NK-92 (cell line): Measurements from ENCODE around the gene SRGAP2B.
"Not testable (repeated sequence)": the region's sequence is repeated elsewhere in the genome, so short reads cannot be mapped to it uniquely, and the experiment has no call there.

ENCODE experiments used
- DNase-seq: peaks from one replicate; lab custom pipeline; 2025; ENCODE audit not compliant: unreplicated experiment; lab: John Stamatoyannopoulos, UW

The SRGAP2B gene

DNA sequence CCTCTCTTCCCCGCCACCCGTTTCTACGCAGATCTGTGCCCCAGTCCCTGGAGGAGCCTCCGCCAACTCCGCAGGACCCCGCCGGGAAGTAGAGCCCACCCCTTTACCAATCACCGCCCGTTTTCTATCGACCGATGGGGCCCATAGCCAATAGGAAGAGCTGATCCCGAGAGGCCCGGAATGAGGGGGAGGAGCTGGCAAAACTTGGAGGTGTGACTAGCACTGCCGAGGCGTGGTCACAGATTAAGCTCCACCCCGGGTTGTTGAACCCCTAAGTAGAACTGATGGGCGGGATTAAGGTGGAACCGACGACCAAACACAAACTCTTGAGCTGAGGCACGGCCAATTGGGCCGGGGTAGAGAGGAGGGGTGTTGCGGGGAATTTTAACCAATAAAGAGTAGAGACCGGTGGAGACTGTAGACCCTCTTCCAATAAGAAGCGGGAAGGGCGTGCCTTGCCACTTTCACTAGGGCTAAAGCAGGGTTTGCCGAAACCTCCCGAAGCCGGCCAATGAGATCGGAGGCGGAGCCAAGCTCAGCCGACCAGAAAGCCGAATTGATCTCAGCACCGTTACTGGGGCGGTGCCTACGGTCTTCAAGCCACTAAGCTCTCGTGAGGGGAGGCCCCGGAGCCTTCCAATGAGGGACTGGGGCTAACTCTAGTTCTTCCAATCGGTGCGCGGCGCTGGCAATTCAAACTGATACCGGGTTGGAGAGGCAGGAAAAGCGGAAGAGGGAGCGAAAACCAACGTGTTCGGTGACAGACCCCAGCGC lies at the start of gene SRGAP2B, which contains the start of gene FAM72D:
Gene SRGAP2B, minus strand, starts transcription at position 45 of the 774 bp plus-strand sequence. CDS start 2,427 bp downstream, outside the sequence.
Gene FAM72D, plus strand, starts transcription at position 691 of the 774 bp plus-strand sequence. CDS start 874 bp downstream, outside the sequence.
- DNase-seq = not testable (repeated sequence)

DNA sequence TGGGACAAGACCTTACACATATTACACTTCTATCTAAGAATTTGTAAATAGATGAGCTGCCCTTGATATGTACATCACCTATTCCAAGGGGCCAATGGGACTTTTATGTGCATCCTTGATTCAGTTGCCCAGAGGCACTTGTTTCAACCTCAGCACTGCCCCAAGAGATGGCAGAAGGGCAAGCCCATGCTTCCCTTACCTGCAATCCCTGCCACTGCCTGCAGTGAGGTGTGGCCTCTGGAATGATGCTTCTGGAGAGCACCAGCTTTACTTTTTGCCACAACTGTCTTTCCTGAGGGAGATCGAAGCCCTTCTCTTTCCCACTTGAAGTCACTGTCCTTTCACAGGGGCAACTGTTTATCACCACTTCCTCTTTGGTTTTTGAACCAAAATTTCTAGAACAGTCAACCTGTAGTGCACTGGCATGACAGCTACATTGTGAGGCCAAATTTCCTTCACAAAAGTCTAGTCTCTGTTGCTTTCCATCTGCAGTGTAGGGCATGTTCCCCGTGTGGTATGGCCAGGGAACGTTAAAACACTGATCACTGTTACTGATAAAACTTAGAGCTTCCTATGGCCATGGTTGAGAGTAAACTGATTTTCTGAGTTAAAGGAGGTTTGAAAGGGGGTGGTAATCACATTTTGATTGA lies 49.3 kb upstream of the SRGAP2B start:
- not testable (repeated sequence) for DNase-seq

DNA sequence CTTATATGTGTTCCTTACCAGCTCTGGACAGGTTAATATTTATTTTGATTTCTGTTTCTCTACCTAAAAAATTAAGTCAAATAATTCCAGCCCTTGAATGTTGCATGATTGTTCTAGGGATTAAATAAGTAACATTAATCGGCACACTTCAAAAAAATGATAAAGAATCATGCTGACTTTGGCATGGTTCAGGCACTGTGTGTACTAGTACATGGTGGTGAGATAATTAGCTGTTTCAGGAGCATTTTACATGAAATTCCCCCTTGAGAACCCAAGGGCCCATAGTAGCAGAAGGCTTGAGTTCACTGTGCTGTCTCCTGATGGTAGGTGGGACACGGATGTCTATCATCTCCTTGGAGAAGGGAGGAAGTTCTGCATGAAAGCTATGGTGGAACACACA lies 45.4 kb upstream of the SRGAP2B start:
- not testable (repeated sequence) for DNase-seq

DNA sequence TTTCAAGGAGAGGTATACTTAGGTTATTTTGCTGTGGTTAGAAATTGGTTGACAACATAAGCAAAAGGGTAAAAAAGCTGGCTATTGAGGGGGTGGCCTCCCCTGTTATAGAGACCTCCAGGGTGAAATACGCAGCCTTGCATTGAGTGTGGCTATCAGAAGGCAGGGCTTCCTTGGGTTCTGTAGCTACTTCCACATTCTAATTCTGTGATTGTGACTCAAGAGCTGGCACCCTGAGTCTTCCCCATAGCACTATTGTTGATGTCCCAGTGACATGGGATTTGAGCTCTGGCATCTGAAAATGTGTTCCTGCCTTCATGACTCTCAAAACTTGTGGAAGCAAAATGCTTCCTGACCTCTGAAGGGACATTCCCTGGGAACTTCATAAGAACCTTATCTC lies 39.3 kb upstream of the SRGAP2B start:
- DNase-seq = not testable (repeated sequence)

DNA sequence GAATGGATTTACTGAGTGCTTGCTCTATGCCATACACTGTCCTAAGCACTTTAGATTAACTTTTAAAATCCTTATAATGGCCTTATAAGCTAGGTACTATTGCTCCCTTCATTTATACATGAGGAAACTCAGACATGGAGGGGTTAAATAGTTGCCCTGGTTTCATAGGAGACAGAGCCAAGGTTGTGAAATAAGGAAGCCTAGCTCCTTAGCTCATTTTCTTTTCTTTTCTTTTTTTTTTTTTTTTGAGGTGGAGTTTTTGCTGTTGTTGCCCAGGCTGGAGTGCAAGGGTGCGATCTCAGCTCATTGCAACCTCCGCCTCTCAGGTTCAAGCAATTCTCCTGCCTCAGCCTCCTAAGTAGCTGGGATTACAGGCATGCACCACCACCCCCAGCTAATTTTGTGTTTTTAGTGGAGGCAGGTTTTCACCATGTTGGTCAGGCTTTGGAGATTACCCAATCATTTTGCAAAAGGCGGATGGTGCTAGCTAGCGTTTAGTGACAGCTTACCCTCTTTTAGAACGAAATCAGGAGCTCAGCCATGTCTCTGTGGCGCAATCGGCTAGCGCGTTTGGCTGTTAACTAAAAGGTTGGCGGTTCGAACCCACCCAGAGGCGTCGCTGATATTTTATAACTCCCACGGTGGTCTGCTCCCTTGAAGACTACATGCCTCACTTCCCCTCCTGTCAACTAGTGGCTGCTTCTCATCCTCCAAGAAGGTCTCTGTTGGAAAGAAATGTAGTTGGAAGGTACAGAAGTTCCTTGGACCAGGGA lies 33.8 kb upstream of the SRGAP2B start:
- DNase-seq = not testable (repeated sequence)

DNA sequence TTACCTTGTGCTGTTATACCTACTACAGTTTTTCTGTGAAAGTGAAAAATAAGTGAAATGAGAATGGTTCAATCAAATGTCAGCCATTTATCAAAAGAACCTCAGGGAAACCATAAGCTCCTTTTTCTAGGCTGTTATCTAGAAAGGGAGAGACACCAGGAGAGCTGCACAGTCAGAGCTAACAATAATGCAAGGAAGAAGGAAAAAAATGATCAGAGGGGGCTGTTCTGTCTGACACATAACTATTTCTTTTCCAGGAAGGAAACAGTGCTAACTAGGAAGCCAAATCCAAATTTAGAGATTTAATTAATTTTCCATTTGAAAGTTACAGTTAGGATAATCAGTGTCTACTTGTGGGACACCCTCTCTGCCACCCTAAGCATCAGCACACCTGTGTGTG lies 32.0 kb upstream of the SRGAP2B start:
- DNase-seq = not testable (repeated sequence)

DNA sequence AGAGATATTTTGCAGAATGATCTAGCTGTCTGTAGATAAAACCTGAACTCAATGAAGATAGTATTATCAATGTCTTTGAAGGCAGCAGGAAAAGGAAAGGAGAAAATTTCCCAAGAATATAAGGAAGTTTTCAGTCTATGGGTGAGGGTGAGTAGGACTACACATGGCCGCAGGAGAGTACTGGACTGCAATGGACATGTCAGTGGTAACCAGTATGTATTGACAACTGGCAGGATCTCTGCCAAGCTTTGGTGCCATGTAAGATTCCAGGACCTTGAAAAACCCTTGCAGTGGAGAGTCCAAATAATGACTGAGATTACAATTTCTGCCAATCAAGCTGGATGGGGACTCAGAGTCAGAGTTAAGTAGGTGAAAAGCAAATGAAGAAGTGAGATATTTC lies 30.0 kb upstream of the SRGAP2B start:
- DNase-seq = not testable (repeated sequence)

DNA sequence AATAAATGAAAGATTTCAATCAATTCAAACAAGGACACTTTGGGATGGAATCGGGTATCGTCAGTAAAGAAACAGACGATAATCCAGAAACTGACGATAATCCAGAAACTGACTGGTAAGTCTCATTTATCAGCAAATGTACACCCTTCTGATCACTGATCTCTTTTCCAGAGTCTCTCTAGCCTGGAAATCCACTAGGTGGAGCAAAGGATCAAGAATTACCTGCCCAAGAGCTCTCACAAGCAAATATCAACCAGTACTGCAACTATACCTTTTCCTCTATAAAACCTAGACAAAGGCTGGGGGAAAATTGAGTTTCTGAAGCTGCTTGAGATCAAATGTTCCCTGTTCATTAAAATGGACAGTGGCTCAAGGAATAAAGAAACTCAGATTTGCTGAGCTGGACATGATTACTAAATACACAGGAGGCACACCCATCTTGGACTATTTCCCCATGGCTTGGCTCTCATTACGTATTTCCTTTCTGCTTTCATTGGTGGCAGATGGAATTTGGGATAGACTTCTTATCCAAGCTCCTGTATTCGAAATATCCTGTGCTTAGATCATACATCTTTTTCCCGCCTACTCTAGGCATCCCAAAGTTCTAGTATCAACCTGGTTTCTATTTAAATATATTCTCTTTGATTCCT lies 29.0 kb upstream of the SRGAP2B start:
- DNase-seq = not testable (repeated sequence)

DNA sequence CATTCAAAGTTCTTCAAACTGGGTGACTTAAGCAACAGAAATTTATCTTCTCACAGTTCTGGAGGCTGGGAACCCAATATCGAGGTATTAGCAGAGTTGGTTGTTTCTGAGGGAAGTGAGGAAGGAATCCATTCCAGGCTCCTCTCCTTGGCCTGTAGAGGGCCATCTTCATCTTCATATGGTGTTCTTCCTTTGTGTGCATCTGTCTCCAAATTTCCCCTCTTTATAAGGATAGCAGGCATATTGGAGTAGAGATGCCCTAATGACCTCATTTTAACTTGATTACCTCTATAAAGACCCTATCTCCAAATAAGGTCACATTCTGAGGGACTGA lies 27.9 kb upstream of the SRGAP2B start:
- DNase-seq = not testable (repeated sequence)

DNA sequence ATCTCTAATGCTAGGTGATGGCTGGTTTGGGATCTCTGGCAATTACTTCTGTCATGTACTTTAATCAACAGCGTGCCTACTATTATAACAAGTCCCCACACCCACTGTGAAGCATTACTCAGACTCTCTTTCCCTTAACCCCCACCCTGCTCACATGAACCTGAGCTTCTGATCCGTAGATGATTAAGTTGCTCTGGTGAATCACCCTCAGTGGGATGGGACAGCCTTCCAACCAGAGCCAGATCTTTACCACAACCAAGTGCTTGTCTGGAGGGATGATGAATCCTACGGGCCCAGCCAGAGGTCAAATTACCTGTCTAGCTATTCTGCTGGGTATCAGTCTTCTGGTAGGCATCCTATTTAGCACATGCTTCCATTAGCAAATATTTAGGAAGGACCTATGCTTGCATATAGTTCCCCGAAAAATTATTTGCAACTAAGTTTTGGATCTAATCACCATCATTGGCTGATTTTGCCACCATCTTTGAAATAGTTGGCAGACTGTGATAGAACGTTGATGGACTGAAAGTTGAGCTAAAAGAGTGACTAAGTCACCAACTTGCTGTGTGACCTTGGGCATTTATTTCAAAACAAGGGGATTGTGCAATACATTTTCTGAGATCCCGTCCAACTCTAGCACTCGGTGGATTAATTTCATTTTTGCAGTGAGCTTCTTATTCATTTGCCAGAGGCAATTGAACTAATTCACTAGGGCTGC lies 27.4 kb upstream of the SRGAP2B start:
- not testable (repeated sequence) for DNase-seq

DNA sequence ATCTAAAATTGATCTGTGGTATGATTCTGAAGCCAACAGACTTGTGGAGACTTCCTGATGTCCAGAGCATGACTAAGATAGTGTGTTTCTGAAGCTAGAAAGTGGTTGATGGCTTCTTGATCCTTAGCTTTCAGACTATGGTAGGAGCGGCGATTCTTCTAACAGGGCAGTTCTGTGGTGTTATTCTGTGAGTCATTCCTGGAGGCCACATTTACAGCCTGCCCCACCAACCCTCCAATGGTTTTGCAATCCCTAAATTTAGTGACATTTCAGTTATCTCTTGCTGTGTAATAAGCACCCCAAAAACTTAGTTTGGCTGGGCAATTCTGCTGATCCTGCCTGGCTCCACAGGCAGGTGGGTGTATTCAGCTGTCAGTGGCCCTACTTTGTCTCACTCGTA lies 24.7 kb upstream of the SRGAP2B start:
- DNase-seq = not testable (repeated sequence)

DNA sequence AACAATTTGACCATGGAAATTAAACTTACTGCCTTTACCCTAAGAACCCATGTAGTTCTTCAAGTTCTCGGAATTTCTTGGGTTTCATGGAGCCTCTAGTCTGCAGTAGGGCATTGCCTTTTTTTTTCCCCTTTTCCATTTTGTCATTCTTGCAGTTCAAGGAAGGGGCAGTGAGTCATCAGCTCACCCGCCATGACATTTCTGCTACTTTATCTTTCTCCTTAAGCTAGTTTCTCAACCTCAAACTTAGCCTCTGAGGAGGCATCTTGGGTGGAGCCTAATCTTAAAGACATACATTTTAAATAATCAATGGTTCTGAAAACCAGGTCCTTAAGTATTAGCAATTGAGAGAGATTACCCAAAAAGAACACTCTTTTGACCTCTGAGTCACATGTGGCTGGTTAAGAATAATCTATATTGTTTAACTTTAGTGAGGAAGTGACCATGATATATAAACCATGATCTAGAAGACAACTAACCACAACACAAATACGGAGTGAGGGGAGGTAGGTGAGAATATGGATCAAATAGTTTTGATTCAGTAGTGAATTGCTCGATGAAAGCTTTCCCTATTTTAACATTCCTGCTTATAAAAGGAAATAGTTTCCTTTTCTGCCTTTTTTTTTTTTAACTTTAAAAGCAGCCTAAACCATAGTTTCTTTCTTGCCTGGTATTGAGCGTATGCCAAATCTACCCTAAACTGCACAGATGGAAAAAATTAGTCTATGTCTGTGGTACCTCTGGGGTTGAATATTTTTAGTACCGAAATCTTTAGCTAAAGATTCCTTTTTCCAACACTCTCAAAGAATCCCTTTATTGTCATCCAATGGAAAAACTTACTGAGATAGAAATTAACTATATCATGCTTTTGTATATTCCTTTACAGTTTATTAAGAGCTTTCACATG lies 20.7 kb upstream of the SRGAP2B start:
- DNase-seq = not testable (repeated sequence)

DNA sequence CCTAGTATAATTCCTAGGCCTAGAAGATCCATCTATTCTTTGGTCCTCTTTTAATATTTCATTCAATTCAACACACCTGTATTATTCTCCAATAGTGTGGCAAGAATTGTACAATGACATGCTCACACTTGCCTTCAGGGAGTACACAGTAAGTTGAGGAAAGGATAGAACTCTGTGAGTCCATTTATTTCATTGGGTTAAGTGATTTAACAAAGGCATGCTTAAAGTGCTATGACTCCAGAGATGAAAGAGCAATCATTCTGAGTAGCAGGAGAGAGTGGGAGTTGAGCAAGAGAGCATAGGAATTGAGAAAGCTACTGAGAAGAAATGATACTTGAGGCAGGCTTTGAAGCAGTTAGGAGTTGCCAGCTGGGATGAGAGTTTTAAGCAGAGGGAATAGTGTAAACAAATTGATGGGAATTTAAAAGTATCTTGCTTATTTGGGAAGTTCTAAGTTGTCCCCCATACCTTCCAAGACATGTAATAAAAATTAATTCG lies 19.5 kb upstream of the SRGAP2B start:
- not testable (repeated sequence) for DNase-seq

DNA sequence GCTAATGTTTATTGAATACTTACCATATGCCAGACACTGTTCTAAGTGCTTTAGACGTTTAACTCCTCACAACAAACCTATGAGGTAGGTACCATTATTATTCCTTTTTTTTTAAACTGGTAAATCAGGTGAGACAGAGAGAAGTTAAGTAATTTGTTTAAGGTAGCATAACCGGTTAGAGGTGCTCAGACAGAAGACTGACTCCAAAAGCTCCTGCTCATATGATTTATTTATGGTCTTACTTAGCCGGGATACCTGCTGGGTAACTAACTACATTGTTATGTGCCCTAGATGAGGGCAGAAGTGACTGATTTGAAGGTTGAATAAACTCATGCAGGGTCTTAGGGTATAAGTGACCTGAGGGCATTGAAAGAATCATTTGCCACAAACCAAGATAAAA lies 17.6 kb upstream of the SRGAP2B start:
- not testable (repeated sequence) for DNase-seq

DNA sequence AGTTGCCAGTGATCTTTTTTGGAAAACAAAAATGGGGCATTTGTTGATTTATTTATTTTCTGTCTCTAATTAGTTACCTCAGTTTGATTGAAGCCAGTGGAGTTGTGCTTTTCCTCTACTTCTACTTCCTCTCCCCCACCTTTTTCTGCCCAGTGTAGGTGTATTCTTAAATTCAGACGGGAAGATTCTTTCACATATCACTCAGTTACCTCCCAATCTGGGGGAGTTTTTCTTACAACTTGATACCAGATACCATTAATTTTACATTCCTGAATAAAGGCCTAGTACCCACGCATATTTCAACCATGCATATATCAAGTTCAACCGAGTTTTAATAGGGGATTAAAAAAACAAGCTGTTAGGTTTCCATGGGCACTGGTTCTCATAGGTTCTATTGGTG lies 16.5 kb upstream of the SRGAP2B start:
- not testable (repeated sequence) for DNase-seq

DNA sequence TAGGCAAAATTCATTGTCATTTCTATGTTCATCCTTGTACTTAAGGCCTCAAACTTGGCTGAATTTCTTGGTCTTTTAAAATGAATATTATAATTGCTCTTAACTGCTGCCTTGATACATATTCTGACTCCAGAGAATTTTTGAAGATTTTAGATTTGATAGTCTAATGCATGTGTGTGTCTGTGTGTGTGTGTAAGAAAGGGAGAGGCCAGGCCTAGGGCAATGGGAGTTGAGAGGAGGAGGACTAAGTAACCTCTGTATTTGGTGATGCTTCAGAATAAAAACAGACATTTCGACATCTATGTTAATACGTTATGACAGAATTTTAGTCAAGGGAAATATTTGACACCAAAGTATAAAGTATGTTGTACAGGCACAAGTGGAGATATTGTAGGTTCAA lies 8.2 kb upstream of the SRGAP2B start:
- not testable (repeated sequence) for DNase-seq

DNA sequence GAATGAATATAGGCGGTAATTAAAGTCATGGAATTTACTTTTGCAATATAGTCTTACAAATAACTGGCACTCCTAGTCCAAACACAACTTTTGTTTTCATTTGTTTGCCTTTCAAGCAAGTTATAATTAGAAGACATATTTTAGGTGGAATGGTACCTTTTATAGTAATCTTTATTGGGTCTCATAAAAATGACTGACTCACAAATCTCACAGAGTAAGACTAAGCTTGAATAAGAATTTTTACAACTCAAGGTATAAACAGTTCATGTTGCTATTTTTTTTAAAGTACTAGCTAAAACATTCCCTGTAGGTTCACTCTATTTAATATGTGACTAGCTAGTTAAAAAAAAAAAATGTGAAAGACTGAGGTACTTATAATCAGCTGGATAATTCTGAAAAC lies 6.6 kb upstream of the SRGAP2B start:
- DNase-seq = not testable (repeated sequence)

DNA sequence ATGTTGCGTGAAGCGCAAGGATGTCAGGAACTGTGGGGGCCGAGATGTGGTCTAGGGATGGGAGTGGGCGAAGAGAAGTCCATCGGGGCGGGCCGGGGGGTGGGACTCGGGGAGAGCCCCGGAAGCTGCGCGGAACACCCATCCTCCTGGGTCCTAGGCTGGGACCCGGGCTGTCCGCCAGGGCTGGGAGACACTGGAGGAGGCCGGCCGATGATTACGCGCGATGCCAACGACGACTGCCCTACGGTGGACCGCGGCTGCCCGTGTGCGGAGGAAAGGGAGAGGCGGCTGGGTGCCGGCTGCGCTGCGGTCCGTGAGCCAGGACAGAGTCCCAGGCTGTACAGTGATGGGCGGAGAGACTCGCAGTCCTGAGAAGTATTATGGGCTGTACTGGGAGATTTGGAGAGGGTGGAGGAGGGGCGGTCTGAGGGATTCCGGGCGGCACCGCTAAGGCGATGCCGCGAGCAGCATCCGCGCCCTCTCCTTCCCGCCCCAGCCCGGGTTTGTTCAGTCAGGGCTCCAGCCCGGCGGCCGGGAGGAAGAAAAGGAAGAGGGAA lies 395 bp downstream of the SRGAP2B start:
- DNase-seq = not testable (repeated sequence)
